HCT116 (cell line): ENCODE measurements around the gene TMEM132E. TPM values are rescaled to one million over a fixed set of nuclear protein-coding genes. Genes with fewer than 3 reads are reported as not detected.

Source experiments
- ATAC-seq: fragments of 200-7000 bp; cut with Tn5 transposase; 2 replicates; pipeline ENCODE4 v1.9.1; 2020; ENCODE audit warnings: mild to moderate bottlenecking, moderate library complexity
- BruUV-seq: library from RNA; stranded (reverse); fragments of 400-500 nt; replicated peaks from 2 replicates; lab custom pipeline; 2021; lab: Mats Ljungman, UMichigan
- CTCF ChIA-PET: fragments of 300-600 bp; sonication (Branson Sonifier 250); formaldehyde crosslinking; loops from one replicate; lab custom pipeline; 2021; ENCODE audit warnings: antibody characterized with exemption; lab: Charles Lee
- POLR2A ChIA-PET: fragments of 300-600, 350-600 bp; sonication (Branson Sonifier 250); formaldehyde crosslinking; loops from one replicate; lab custom pipeline; 2021; ENCODE audit warnings: antibody characterized with exemption; lab: Charles Lee
- RAD21 ChIA-PET, 2 experiments: fragments of 300-600 bp; sonication (Branson Sonifier 250); formaldehyde crosslinking; loops; one replicate each; lab custom pipeline; 2023; ENCODE audit warnings: low total read pairs in 2 of 2; ENCODE audit not compliant: uncharacterized antibody in 2 of 2, unreplicated experiment in 2 of 2, low non-redundant PET in 1 of 2; lab: Charles Lee
- DNase-seq: peaks from one replicate; pipeline ENCODE4 v3.0.0-alpha.2; 2010; ENCODE audit warnings: low read depth, low spot score
- H2AFZ ChIP-seq: fragments of 200-600 bp; shearing (Covaris generic), sonication (generic); 2 replicates; pipeline ENCODE4 v1.6.1; 2017; ENCODE audit warnings: low read depth, mixed run types, mixed read lengths, antibody characterized with exemption, low read length; ENCODE audit not compliant: poor library complexity, severe bottlenecking
- H3K27ac ChIP-seq: 2 replicates; pipeline ENCODE4 v1.5.1; 2012; ENCODE audit warnings: low read depth, low read length
- H3K27me3 ChIP-seq: fragments of 200-600 bp; sonication (generic); 2 replicates; pipeline ENCODE4 v1.6.1; 2016; ENCODE audit warnings: mixed run types, low read length, mixed read lengths; ENCODE audit not compliant: insufficient read depth
- H3K36me3 ChIP-seq, 2 experiments: fragments of 200-500 bp in 1 of 2; fragments of 200-600 bp in 1 of 2; sonication (Bioruptor generic) in 1 of 2; sonication (generic) in 1 of 2; 2 replicates each; pipeline versions ENCODE4 v1.5.1 to v1.6.1; 2014 to 2016; ENCODE audit warnings: low read length in 2 of 2, inconsistent platforms in 1 of 2, mixed read lengths in 1 of 2, mixed run types in 1 of 2; ENCODE audit not compliant: insufficient read depth in 2 of 2, control insufficient read depth in 1 of 2
- H3K4me1 ChIP-seq, 2 experiments: fragments of 200-600 bp in 1 of 2; sonication (generic) in 1 of 2; 2 replicates each; pipeline versions ENCODE4 v1.5.1 to v1.6.1; 2012 to 2017; ENCODE audit warnings: low read length in 2 of 2, inconsistent platforms in 1 of 2, mild to moderate bottlenecking in 1 of 2, mixed read lengths in 1 of 2, mixed run types in 1 of 2, moderate library complexity in 1 of 2; ENCODE audit not compliant: insufficient read depth in 2 of 2, control insufficient read depth in 1 of 2
- H3K4me2 ChIP-seq: fragments of 200-600 bp; sonication (generic); 2 replicates; pipeline ENCODE4 v1.6.1; 2017; ENCODE audit warnings: mixed run types, low read length, mixed read lengths
- H3K4me3 ChIP-seq, 2 experiments: fragments of 200-600 bp in 1 of 2; sonication (generic) in 1 of 2; replicated peaks in 1 of 2; 2 replicates each; pipeline ENCODE4 v1.5.1; 2011 to 2016; ENCODE audit warnings: low read length in 2 of 2, control low read depth in 1 of 2, low read depth in 1 of 2, mild to moderate bottlenecking in 1 of 2, mixed read lengths in 1 of 2, mixed run types in 1 of 2
- H3K79me2 ChIP-seq: fragments of 200-600 bp; sonication (generic); 2 replicates; pipeline ENCODE4 v1.6.1; 2017; ENCODE audit warnings: mild to moderate bottlenecking, mixed run types, low read length, moderate library complexity, mixed read lengths; ENCODE audit not compliant: insufficient read depth
- H3K9ac ChIP-seq: fragments of 200-600 bp; sonication (generic); 2 replicates; pipeline ENCODE4 v1.6.1; 2016; ENCODE audit warnings: low read length, mixed read lengths
- H3K9me2 ChIP-seq: fragments of 200-600 bp; sonication (generic), shearing (Covaris generic); 2 replicates; pipeline ENCODE4 v1.6.1; 2017; ENCODE audit warnings: mixed run types, mild to moderate bottlenecking, moderate library complexity; ENCODE audit not compliant: insufficient read depth
- H3K9me3 ChIP-seq, 2 experiments: fragments of 200-500 bp in 1 of 2; fragments of 200-600 bp in 1 of 2; sonication (Bioruptor generic) in 1 of 2; sonication (generic) in 1 of 2; 2 replicates each; pipeline ENCODE4 v1.6.1; 2014 to 2017; ENCODE audit warnings: low read length in 2 of 2, mixed read lengths in 2 of 2, inconsistent platforms in 1 of 2, low read depth in 1 of 2, mild to moderate bottlenecking in 1 of 2, mixed run types in 1 of 2, moderate library complexity in 1 of 2; ENCODE audit not compliant: control insufficient read depth in 1 of 2, insufficient read depth in 1 of 2
- H4K20me1 ChIP-seq: fragments of 200-600 bp; sonication (generic), shearing (Covaris generic); 2 replicates; pipeline ENCODE4 v1.6.1; 2017; ENCODE audit warnings: mixed run types, mild to moderate bottlenecking, moderate library complexity; ENCODE audit not compliant: insufficient read depth
- CBX3 ChIP-seq: IDR thresholded peaks from 2 replicates; pipeline ENCODE4 v1.6.1; 2012; ENCODE audit warnings: low read depth
- CEBPB ChIP-seq: IDR thresholded peaks from 2 replicates; pipeline ENCODE4 v1.6.1; 2012; ENCODE audit warnings: low read depth
- EGR1 ChIP-seq: IDR thresholded peaks from 2 replicates; pipeline ENCODE4 v1.6.1; 2012; ENCODE audit warnings: low read depth
- ELF1 ChIP-seq: IDR thresholded peaks from 2 replicates; pipeline ENCODE4 v1.6.1; 2012; ENCODE audit warnings: low read depth, borderline replicate concordance
- EZH2 ChIP-seq: fragments of 200-600 bp; sonication (generic); IDR thresholded peaks from 2 replicates; pipeline ENCODE4 v1.6.1; 2017; ENCODE audit warnings: antibody characterized with exemption, mixed run types
- EZH2phosphoT487 ChIP-seq: fragments of 200-600 bp; IDR thresholded peaks from 2 replicates; pipeline ENCODE4 v1.6.1; 2018; ENCODE audit warnings: antibody characterized with exemption, borderline replicate concordance
- POLR2A ChIP-seq: IDR thresholded peaks from 2 replicates; pipeline ENCODE4 v1.7.0; 2011; ENCODE audit warnings: borderline replicate concordance; ENCODE audit not compliant: insufficient read depth, insufficient read length; ENCODE audit errors: extremely low read depth
- POLR2AphosphoS5 ChIP-seq: IDR thresholded peaks from 2 replicates; pipeline ENCODE4 v1.6.1; 2011; ENCODE audit warnings: mild to moderate bottlenecking, low read depth, low read length, moderate library complexity
- RAD21 ChIP-seq: IDR thresholded peaks from 2 replicates; pipeline ENCODE4 v1.6.1; 2012; ENCODE audit warnings: low read depth, mild to moderate bottlenecking
- SIN3A ChIP-seq: IDR thresholded peaks from 2 replicates; pipeline ENCODE4 v1.6.1; 2012; ENCODE audit warnings: low read depth
- SP1 ChIP-seq: IDR thresholded peaks from 2 replicates; pipeline ENCODE4 v1.6.1; 2012; ENCODE audit warnings: low read depth
- SRF ChIP-seq: IDR thresholded peaks from 2 replicates; pipeline ENCODE4 v1.6.1; 2012; ENCODE audit warnings: low read depth
- TCF7L2 ChIP-seq: IDR thresholded peaks from 2 replicates; pipeline ENCODE4 v1.7.0; 2011; ENCODE audit warnings: borderline replicate concordance, inconsistent platforms; ENCODE audit not compliant: insufficient read depth, insufficient read length; ENCODE audit errors: extremely low read depth
- YY1 ChIP-seq: IDR thresholded peaks from 2 replicates; pipeline ENCODE4 v1.6.1; 2011; ENCODE audit warnings: low read length, low read depth, moderate library complexity, mild to moderate bottlenecking; ENCODE audit not compliant: insufficient replicate concordance; ENCODE audit errors: extremely low read depth
- ZFX ChIP-seq: fragments of 450-650 bp; IDR thresholded peaks from 2 replicates; pipeline ENCODE4 v1.6.1; 2017
- ZNF274 ChIP-seq: fragments of 200-500 bp; sonication (Bioruptor generic); IDR thresholded peaks from 2 replicates; pipeline ENCODE4 v1.6.1; 2014; ENCODE audit warnings: mild to moderate bottlenecking, low read depth, low read length, inconsistent platforms
- intact Hi-C: fragments of 100-400 bp; cut with micrococcal nuclease; formaldehyde crosslinking; loops from 2 replicates; pipeline ENCODE4 v1.10.0; 2022
- total RNA-seq: library from RNA; stranded (reverse); gene quantifications from one replicate; pipeline ENCODE4 v1.2.1, GENCODE V29; 2021; ENCODE audit not compliant: unreplicated experiment
- TF ChIP-seq, protein P1 (sequence below): IDR thresholded peaks from 2 replicates; pipeline ENCODE4 v1.6.1; 2011; ENCODE audit warnings: mild to moderate bottlenecking, low read length, moderate library complexity; ENCODE audit not compliant: insufficient replicate concordance; ENCODE audit errors: extremely low read depth
- TF ChIP-seq, protein P2 (sequence below): IDR thresholded peaks from 2 replicates; pipeline ENCODE4 v1.6.1; 2012; ENCODE audit warnings: low read depth
- TF ChIP-seq, protein P3 (sequence below): IDR thresholded peaks from 2 replicates; pipeline ENCODE4 v1.6.1; 2012

Gene TMEM132E
- total RNA-seq, 1 experiment from 2014 or later = not detected

DNA sequence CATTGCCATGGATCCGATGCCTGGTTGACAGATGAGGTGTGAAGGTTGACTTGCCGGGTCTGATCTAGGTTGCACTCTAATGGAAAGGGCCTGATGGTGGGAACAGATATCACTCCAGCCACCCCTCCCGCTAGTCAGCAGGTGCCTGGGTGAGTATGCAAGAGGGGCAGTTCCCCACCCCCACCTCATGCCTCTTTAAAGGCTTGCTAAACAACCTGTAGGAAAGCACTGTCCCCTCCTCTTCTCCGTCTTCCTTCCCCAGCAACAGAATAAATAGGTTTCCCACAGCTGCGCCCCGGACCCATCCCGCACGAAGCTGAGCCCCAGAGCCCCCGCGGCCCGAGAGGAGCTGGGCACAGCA lies 746 bp upstream of the TMEM132E start:
- no peaks in the 10 kb centered on the region for H3K9me2 ChIP-seq
- H3K27me3 ChIP-seq = peaks cover 41% of the 10 kb centered on the region
- H3K4me1 ChIP-seq = no peaks in the 10 kb centered on the region
- H3K36me3 ChIP-seq = no peaks in the 10 kb centered on the region
- TF ChIP-seq CEBPB (no peak), CBX3 (no peak), SIN3A (no peak), YY1 (no peak), POLR2A (no peak), RAD21 (no peak), ZFX (no peak), EZH2 (no peak), POLR2AphosphoS5 (no peak), ZNF274 (no peak), EGR1 (no peak), TCF7L2 (no peak), SRF (no peak), ELF1 (no peak), EZH2phosphoT487 (no peak), SP1 (no peak)
- TF ChIP-seq, protein P1, sequence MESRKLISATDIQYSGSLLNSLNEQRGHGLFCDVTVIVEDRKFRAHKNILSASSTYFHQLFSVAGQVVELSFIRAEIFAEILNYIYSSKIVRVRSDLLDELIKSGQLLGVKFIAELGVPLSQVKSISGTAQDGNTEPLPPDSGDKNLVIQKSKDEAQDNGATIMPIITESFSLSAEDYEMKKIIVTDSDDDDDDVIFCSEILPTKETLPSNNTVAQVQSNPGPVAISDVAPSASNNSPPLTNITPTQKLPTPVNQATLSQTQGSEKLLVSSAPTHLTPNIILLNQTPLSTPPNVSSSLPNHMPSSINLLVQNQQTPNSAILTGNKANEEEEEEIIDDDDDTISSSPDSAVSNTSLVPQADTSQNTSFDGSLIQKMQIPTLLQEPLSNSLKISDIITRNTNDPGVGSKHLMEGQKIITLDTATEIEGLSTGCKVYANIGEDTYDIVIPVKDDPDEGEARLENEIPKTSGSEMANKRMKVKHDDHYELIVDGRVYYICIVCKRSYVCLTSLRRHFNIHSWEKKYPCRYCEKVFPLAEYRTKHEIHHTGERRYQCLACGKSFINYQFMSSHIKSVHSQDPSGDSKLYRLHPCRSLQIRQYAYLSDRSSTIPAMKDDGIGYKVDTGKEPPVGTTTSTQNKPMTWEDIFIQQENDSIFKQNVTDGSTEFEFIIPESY = no peak
- TF ChIP-seq, protein P2, sequence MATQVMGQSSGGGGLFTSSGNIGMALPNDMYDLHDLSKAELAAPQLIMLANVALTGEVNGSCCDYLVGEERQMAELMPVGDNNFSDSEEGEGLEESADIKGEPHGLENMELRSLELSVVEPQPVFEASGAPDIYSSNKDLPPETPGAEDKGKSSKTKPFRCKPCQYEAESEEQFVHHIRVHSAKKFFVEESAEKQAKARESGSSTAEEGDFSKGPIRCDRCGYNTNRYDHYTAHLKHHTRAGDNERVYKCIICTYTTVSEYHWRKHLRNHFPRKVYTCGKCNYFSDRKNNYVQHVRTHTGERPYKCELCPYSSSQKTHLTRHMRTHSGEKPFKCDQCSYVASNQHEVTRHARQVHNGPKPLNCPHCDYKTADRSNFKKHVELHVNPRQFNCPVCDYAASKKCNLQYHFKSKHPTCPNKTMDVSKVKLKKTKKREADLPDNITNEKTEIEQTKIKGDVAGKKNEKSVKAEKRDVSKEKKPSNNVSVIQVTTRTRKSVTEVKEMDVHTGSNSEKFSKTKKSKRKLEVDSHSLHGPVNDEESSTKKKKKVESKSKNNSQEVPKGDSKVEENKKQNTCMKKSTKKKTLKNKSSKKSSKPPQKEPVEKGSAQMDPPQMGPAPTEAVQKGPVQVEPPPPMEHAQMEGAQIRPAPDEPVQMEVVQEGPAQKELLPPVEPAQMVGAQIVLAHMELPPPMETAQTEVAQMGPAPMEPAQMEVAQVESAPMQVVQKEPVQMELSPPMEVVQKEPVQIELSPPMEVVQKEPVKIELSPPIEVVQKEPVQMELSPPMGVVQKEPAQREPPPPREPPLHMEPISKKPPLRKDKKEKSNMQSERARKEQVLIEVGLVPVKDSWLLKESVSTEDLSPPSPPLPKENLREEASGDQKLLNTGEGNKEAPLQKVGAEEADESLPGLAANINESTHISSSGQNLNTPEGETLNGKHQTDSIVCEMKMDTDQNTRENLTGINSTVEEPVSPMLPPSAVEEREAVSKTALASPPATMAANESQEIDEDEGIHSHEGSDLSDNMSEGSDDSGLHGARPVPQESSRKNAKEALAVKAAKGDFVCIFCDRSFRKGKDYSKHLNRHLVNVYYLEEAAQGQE = no peak
- TF ChIP-seq, protein P3, sequence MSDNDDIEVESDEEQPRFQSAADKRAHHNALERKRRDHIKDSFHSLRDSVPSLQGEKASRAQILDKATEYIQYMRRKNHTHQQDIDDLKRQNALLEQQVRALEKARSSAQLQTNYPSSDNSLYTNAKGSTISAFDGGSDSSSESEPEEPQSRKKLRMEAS = no peak
- ChIA-PET POLR2A (no interaction called here), RAD21 (no interaction called here), CTCF (no interaction called here)
- H2AFZ ChIP-seq = no peak overlapping the region
- no peak for DNase-seq
- BruUV-seq = no TSS peak
- H3K4me2 ChIP-seq = no peak overlapping the region
- no peaks in the 10 kb centered on the region for H3K79me2 ChIP-seq
- intact Hi-C loops = no loop called here
- no peak overlapping the region for H3K27ac ChIP-seq
- no peaks in the 10 kb centered on the region for H4K20me1 ChIP-seq
- no peaks in the 10 kb centered on the region for H3K9me3 ChIP-seq
- no peak overlapping the region for H3K4me3 ChIP-seq
- no peak for ATAC-seq
- no peak overlapping the region for H3K9ac ChIP-seq
